ENCODE results near the gene CLCN5.

Gene CLCN5

DNA sequence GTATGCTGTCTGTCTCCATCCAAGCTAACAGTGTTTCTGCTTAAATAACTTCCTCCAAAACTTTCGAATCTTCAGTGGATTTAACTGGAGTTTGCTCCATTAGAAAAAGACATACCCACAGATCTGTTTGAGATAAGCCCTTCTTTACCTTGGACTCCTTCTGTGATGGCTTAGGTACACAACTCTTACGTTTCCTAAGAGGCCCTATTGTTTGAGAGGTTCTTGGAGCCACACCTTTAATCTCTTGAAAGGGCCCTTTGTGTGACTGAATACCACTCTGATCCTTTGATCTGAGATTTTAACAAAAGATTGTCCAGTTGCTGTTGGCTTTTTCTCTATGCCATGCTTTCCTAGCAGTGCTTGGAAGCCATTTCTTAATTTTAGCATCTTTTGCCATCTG is 185.9 kb downstream of the CLCN5 start (continued):
- TF ChIP-seq ZNF626 (tag by site-specific recombination; IDR thresholded peaks at IDR 0.05) (no peak), ZNF677 (tag by site-specific recombination; IDR thresholded peaks at IDR 0.05) (no peak), RBAK (tag by site-specific recombination; IDR thresholded peaks at IDR 0.05) (no peak)

- Histone ChIP-seq H3K36me3 (ENCODE audit: control insufficient read depth in 2 of 2, insufficient read depth in 1 of 2, low read length in 2 of 2) (no peaks in the 10 kb centered on the region), H3K27ac (ENCODE audit: extremely low read depth, low read depth, low read length) (no peak overlapping the region), H3K4me3 (ENCODE audit: low read depth, low read length) (no peak overlapping the region), H3K4me1 (ENCODE audit: control insufficient read depth, insufficient read depth, low read length) (no peaks in the 10 kb centered on the region), H3K9me3 (ENCODE audit: control insufficient read depth, insufficient read depth, low read depth, low read length) (no peaks in the 10 kb centered on the region)
- POLR2A ChIA-PET, result no interaction called here
- CTCF ChIA-PET, result interaction anchor here (0.5 to 1.6 kb wide), 4 partner anchors 11 to 475 kb away, joined by 3 to 8 read pairs (median 4); no protein-coding TSS in a partner anchor
- TF ChIP-seq ZNF2 (tag by site-specific recombination; IDR thresholded peaks at IDR 0.05) (no peak), ZBTB20 (tag by site-specific recombination; IDR thresholded peaks at IDR 0.05) (no peak), KLF9 (tag by site-specific recombination; IDR thresholded peaks at IDR 0.05; ENCODE audit: low read depth) (no peak), ZNF211 (tag by site-specific recombination; IDR thresholded peaks at IDR 0.05; ENCODE audit: low read depth) (no peak), ZNF558 (tag by site-specific recombination; IDR thresholded peaks at IDR 0.05) (no peak), ZBTB44 (tag by site-specific recombination; IDR thresholded peaks at IDR 0.05) (no peak), ZNF600 (tag by site-specific recombination; IDR thresholded peaks at IDR 0.05) (no peak), GFI1B (tag by site-specific recombination; IDR thresholded peaks at IDR 0.05) (no peak)
- TF ChIP-seq, protein P1, sequence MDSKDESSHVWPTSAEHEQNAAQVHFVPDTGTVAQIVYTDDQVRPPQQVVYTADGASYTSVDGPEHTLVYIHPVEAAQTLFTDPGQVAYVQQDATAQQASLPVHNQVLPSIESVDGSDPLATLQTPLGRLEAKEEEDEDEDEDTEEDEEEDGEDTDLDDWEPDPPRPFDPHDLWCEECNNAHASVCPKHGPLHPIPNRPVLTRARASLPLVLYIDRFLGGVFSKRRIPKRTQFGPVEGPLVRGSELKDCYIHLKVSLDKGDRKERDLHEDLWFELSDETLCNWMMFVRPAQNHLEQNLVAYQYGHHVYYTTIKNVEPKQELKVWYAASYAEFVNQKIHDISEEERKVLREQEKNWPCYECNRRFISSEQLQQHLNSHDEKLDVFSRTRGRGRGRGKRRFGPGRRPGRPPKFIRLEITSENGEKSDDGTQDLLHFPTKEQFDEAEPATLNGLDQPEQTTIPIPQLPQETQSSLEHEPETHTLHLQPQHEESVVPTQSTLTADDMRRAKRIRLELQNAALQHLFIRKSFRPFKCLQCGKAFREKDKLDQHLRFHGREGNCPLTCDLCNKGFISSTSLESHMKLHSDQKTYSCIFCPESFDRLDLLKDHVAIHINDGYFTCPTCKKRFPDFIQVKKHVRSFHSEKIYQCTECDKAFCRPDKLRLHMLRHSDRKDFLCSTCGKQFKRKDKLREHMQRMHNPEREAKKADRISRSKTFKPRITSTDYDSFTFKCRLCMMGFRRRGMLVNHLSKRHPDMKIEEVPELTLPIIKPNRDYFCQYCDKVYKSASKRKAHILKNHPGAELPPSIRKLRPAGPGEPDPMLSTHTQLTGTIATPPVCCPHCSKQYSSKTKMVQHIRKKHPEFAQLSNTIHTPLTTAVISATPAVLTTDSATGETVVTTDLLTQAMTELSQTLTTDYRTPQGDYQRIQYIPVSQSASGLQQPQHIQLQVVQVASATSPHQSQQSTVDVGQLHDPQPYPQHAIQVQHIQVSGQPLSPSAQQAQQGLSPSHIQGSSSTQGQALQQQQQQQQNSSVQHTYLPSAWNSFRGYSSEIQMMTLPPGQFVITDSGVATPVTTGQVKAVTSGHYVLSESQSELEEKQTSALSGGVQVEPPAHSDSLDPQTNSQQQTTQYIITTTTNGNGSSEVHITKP (tag by site-specific recombination; IDR thresholded peaks at IDR 0.05), result no peak
- TF ChIP-seq, protein P2, sequence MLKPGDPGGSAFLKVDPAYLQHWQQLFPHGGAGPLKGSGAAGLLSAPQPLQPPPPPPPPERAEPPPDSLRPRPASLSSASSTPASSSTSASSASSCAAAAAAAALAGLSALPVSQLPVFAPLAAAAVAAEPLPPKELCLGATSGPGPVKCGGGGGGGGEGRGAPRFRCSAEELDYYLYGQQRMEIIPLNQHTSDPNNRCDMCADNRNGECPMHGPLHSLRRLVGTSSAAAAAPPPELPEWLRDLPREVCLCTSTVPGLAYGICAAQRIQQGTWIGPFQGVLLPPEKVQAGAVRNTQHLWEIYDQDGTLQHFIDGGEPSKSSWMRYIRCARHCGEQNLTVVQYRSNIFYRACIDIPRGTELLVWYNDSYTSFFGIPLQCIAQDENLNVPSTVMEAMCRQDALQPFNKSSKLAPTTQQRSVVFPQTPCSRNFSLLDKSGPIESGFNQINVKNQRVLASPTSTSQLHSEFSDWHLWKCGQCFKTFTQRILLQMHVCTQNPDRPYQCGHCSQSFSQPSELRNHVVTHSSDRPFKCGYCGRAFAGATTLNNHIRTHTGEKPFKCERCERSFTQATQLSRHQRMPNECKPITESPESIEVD (tag by site-specific recombination; IDR thresholded peaks at IDR 0.05), result no peak
Observed at GRCh38 chrX:50111742-50112141, 189.3 kb downstream of the CLCN5 start.

DNA sequence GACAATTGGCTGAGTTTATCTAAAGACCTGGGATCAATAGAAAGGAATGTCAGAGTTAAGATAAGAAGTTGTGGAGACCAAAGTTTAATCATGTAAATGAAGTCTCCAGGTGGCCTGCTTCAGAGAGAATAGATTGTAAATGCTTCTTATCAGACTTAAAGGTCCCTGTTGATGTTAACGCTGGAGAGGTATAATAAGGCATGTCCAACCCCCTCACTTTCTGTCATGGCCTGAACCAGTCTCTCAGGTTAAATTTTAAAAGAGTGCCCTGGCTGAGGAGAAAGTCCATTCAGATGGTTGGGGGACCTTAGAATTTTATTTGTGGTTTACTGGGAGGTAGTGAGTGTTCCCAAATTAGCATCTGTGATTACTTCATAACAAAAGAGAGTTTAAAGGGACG is 191.7 kb downstream of the CLCN5 start:
- Histone ChIP-seq H3K4me3 (ENCODE audit: low read depth, low read length) (no peak overlapping the region), H3K27ac (ENCODE audit: extremely low read depth, low read depth, low read length) (no peak overlapping the region), H3K9me3 (ENCODE audit: control insufficient read depth, insufficient read depth, low read depth, low read length) (no peaks in the 10 kb centered on the region), H3K4me1 (ENCODE audit: control insufficient read depth, insufficient read depth, low read length) (no peaks in the 10 kb centered on the region), H3K36me3 (ENCODE audit: control insufficient read depth in 2 of 2, insufficient read depth in 1 of 2, low read length in 2 of 2) (no peaks in the 10 kb centered on the region)
- ChIA-PET POLR2A (no interaction called here), CTCF (interaction anchor here (1.3 kb wide), 1 partner anchor 14 kb away, joined by 4 read pairs; no protein-coding TSS in a partner anchor)
- no peak for TF ChIP-seq ZNF626 (tag by site-specific recombination; IDR thresholded peaks at IDR 0.05)
- no peak for TF ChIP-seq ZNF132 (tag by site-specific recombination; IDR thresholded peaks at IDR 0.05; ENCODE audit: borderline replicate concordance)
- TF ChIP-seq ZNF335 (tag by site-specific recombination; conservative IDR thresholded peaks at IDR 0.05), result no peak
- no peak for TF ChIP-seq ZNF664 (tag by site-specific recombination; IDR thresholded peaks at IDR 0.05)
- no peak for TF ChIP-seq TSHZ1 (tag by site-specific recombination; IDR thresholded peaks at IDR 0.05; ENCODE audit: borderline replicate concordance)
- TF ChIP-seq ZNF701 (tag by site-specific recombination; IDR thresholded peaks at IDR 0.05), result no peak
